ENCODE results near the gene TRAPPC2.

TRAPPC2 gene

DNA sequence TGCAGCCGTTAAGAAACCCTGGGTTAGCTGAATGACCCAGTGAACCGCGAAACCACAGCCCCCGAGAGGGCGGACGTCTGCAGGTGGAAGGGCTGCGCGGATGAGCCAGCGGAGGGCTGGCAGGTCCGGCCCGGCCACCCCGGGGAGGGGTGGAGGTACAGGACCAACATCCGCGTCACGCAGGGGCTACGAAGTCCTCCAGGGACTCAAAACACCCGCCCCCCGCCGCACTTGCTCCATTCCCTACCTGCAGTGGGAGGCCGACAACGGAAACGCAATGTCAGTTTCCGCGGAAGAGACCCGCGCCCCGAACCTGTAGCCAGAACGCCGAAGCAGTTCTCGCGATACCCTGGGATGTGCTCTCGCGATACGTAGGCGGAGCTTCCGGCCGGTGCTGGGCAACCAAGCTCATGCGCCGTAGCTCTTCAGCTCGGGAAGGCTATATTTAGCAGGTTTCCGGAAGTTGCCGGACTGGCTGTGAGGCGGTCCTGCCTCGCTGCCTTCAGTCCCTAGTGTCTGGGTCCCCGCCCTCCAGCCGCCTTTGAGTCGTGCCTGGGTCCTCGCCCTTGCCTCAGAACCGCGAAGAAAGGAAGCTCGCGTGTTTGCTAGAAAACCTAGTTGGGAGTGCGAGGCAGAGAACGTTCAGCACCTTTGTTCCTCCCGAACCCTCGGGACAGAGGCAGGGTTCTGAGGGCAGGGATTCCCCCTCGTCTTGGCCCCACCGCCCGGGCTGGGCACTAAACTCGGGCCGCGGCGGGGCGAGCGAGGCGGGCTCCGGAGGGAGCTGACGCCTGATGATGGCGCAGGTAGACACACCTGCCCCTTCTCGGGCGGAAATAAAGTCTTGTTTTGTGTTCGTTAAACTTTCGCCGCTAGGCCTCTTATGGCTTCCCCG, at the start of gene TRAPPC2, which contains the start of gene OFD1:
Gene TRAPPC2 (minus strand): TSS at position 343 of the 895 bp plus-strand sequence. CDS start 14,657 bp downstream, outside the sequence.
Gene OFD1 (plus strand): TSS at position 471 of the 895 bp plus-strand sequence. CDS start 324 bp downstream, at position 795.
- DNase-seq (ENCODE audit: low read depth in 1 of 2, low spot score in 1 of 2) = peak; percentile 71

DNA sequence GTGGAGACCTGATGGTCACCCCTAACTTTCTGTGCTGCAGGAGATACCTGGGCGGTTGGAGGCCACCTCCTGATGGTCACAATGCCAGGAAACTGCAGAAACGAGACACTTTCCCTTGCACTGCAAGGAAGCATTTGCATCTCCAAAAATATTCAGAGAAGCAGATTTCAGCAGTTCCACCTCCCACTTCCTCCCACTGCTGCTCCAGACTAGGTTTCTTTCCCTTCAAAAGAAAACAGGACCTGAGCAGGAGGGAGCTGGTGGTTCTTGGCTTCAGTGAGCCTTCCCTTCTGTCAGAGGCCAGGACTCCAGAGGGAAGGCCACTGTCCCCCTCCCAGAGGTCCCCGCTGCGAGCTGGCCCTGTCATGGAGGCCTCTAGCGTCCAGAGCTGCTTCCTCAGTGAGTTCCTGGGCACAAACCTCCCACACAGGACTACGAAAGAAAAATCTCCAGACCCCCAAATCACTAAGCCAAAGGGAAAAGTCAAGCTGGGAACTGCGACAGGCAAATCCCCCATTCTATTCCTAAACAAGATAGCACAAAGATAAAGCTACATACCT, 46.5 kb upstream of the TRAPPC2 start:
- no peak for DNase-seq (ENCODE audit: low read depth in 1 of 2, low spot score in 1 of 2)

DNA sequence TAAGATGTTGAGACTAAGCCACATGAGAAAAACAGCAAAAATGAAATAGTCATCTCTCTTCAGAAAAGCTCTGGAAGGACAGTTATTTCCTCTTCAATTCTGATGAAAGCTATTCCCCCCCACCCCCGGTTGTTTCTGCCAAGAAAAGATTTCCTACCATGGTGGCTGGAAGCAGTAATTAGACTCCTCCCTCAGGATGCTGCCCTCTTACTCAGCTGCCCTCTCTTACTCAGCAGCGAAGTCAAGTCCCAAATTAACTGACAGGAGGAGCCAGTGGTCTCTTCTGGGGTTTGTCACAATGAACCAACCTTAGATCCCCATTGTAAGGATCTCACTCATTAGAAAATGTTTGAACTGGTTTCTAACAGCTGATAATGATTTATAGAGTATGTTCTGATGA, 44.5 kb upstream of the TRAPPC2 start:
- no peak for DNase-seq (ENCODE audit: low read depth in 1 of 2, low spot score in 1 of 2)

DNA sequence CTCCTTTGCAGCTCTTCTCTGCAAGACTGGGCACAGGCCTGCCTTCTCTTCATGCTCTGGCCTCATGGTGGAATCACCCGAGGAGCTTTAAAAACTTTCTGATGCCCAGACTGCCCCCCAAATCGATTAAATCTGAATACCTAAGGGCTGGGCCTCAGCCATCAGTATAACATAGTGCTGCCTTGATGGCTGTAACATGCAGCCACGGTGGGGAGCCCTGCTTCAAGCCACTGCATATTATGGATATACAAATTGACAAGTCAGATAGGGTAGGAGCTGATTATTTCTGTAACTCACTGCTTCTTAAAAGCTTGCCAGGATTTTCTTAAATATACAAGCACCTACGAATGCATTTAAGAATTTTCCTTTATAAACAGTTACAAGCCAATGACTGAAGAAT, 42.0 kb upstream of the TRAPPC2 start:
- no peak for DNase-seq (ENCODE audit: low read depth in 1 of 2, low spot score in 1 of 2)

DNA sequence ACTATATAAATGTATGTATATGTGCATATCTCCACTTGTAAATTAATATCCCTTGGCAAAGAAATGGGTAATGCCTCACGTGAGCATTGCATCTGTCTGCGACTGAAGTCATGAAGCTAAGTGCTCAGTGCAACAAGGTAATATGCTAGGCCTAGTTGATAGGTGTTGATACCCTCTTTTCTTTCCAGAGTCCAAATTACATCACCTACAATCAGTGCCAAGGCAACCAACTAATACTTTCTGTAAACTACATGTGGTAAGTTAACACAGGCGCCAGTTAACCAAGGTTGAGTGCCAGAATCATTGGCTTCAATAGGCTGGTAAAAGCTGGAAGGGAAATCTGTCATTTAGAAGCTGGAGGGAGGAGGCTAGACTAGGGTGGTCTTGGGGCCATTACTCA, 41.4 kb upstream of the TRAPPC2 start:
- no peak for DNase-seq (ENCODE audit: low read depth in 1 of 2, low spot score in 1 of 2)

DNA sequence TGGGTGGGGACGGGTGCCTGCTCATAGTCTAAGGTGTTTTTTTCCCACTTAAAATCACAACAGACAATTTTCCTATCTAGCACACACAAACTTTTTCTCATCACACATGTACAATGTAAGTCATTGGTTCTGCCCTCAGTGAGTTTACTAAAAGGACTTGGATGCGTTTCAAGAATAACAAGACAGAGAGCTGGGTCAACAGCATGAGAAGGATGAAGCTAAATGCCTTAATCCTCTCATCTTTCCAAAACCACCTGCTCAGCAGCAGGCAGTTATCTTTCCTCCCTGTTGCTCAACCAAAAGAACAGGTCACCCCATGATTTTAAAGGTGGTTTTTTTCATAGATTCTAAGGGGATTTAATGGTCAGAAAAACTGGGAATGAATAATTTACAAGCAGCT, 40.3 kb upstream of the TRAPPC2 start:
- no peak for DNase-seq (ENCODE audit: low read depth in 1 of 2, low spot score in 1 of 2)

DNA sequence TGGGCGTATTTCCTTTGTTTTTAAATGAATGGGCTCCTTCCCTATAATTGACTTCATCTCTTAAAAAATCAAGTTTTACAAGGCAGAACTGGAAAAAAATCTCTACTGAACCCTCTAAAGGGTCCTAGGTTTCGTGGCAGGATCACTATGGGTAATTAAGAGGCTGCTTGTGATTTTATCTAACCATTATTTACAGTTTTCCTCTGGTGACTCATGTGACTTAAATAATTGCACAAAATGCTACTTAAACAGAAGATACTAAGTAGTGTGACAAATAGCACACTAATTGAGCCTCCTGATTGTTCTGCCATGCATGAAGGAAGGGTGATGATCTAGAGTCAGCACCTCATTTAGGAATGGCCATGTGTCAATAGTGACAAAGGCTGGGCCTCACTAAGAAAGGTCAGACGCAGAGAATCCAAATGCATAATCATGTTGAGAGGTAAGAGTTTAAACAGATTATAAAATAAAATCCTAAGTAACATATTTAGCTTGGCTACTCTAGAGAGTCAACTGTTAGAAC, 35.7 kb upstream of the TRAPPC2 start:
- DNase-seq (ENCODE audit: low read depth in 1 of 2, low spot score in 1 of 2) = no peak

DNA sequence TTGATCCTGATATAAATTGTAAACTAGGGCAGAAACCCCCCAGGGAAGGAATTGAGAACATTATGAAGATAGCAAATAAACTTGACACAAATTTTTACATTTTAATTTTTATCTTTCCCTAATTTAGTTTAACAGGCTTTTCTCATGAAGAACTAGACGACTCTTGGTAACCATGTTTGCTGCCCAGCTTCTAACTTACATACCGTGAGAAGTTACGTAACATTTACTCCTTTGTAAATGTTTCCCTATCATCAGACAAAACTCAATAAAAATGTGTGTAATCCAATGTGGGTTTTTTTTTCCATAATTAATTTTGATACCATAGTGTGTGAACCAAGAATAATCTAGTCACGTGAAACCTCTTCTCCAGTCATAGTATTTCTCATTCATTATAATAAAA, 34.5 kb upstream of the TRAPPC2 start:
- DNase-seq (ENCODE audit: low read depth in 1 of 2, low spot score in 1 of 2) = no peak

DNA sequence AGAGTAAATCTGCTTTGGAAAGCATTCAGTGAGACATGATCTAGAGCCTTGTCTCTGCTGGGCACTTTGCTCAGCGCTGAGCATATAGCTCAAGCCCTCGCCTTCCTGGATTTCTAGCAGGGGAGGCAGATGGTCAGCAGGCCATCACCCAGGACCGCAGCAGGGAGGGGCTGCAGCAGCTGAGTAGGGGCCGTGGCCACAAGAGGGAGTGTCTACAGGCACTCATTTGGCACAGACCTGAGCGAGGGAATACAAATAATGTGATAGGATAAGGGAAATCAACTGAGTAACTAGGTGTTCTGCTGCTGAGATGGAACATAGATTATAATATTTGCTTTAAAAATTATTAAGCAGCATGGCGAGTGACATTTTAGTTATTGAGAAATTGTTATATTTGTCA, 30.3 kb upstream of the TRAPPC2 start:
- DNase-seq (ENCODE audit: low read depth in 1 of 2, low spot score in 1 of 2) = no peak

DNA sequence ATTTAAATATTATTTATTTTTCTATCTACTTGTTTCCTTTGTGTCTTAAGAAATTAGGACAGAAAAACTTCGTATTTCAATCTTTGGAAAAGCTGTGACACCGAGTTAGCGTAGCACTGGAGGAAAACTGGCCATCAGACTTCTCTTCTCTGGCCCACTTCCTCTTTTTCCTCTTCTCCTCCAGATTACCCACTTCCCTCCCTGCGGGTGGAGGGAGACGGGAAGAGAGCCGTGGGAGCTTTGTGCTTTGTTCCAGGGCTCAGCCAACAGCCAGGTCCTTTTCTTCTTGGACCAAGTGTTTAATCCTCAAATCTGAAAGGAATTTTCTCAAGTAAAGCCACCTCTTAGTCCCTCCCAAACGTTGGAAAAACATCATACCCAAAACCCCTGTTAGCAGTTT, 29.9 kb upstream of the TRAPPC2 start:
- no peak for DNase-seq (ENCODE audit: low read depth in 1 of 2, low spot score in 1 of 2)

DNA sequence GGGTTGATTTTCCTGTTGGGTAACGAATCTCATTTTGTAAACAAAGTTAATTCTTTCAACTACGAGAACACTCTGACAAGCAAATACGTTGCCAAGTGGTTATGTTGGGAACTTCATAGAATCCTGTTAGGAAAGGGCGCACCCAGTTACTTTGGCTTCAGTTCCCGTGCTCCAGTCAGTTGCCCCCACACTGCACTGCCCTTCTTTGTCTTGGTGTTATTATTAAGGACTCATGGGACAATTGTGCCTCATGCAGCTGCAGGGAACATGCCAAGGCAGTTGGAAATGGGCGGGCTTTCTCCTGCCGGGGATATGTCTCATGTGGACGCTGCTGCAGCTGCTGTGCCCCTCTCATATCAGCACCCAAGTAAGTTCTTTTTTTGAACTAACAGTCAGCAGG, 29.1 kb upstream of the TRAPPC2 start:
- DNase-seq (ENCODE audit: low read depth in 1 of 2, low spot score in 1 of 2) = no peak

DNA sequence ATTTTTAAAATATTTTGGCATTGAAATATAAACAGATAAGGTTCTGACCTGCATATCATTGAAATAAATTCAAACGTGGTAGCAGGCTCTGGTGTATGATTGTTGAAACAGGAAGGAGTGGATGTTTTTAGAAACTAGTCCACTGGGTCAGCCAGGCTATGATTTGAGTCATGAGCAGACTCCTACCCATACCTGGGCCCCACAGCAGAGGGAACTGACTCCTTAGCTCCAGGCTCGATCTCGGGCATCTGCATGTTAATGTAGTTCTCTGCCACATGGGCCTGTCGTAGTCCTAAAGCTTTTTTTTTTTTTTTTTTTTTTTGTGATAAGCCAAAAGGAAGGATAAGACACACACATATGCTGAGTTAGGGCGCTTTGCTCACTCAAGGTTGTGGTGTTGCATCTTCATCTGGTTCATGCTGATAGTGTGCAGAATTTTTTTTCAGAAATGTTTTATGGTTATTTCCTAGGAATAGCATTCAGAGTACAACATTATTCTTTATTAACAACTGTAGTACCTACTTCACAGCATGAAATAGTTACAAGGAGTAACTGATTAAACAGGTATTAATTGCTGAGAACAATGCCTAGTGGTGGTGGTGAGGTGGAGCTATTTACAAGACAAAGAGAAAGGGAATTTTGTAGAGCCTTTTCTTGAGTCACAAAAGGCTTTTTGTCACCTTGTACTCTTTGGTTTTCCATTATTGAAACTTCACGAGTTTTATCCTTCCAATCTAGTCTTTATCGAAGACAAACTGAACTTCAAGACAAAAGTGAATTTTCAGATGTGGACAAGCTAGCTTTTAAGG, 27.4 kb upstream of the TRAPPC2 start:
- DNase-seq (ENCODE audit: low read depth in 1 of 2, low spot score in 1 of 2) = no peak

DNA sequence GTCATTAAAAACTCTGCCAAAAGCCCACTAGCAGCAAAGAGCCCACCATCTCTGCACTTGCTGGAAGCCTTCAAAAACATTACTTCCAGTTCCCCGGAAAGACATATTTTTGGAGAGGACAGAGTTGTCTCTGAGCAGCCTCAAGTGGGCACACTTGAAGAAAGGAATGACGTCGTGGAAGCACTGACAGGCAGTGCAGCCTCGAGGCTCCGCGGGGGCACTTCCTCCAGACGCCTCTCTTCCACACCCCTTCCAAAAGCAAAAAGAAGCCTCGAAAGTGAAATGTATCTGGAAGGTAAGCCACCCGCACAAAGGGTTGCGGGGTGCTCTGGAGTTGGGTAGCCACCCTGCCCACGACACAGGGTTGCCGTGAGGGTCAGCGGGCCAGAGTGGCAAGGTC, 26.0 kb upstream of the TRAPPC2 start:
- no peak for DNase-seq (ENCODE audit: low read depth in 1 of 2, low spot score in 1 of 2)

DNA sequence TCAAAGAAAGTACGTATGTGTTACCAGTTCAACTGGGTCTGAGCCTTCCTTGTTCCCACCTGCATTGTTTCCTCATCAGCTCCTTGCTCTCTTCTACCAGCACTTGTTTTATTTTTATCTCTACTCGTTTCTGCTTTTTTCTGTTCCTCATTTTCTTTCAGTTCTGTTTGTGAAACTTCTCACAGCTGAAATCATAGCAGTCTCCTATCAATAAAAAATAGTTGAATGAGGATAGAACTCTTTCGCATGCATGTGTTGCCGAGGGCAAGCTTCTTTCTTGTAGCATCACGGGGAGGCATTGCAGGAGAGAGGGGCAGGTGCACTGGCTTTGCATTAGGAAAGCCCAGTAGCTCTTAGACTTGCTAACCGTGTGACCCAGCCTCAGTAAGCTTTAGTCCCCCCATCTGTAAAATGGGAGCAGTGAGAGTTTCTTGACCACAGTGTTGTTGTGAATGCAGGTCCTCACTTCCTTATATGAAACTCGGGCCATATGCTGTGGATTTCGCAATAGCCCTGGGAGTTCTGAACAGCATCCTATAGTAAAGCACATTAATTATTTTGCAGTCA, 24.8 kb upstream of the TRAPPC2 start:
- no peak for DNase-seq (ENCODE audit: low read depth in 1 of 2, low spot score in 1 of 2)

DNA sequence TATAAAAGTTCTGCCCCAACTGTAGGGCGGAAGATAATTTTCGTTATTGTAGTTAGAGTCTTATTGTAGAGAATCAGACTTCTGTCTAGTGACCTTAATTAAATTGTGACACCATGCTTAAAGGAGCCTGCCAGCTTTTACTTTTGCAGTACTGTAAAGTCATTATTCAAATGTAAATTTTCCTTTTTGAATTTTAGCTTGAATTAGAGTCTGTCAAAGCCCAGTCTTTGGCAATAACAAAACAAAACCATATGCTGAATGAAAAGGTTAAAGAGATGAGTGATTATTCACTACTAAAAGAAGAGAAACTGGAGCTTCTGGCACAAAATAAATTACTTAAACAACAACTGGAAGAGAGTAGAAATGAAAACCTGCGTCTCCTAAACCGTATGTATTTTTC, 22.0 kb upstream of the TRAPPC2 start:
- DNase-seq (ENCODE audit: low read depth in 1 of 2, low spot score in 1 of 2) = no peak

DNA sequence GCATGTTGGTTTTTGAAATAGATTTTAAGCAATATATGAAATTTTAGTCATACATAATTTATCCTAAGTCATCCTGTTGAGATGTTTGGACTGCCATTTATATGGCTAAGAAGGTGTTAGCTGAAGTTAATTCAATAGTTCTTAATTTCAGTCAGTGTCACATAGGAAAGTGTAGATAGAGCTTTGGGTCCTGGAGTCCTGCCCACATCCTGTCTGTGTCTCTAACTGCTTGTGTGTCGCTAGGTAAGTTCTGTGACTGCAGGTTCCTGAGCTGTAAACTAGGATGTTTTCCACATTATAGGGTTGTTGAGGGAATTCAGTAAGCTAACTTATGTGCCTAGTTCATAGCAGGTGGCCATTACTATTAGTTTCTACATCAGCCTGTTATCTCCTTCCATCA, 20.8 kb upstream of the TRAPPC2 start:
- DNase-seq (ENCODE audit: low read depth in 1 of 2, low spot score in 1 of 2) = no peak

DNA sequence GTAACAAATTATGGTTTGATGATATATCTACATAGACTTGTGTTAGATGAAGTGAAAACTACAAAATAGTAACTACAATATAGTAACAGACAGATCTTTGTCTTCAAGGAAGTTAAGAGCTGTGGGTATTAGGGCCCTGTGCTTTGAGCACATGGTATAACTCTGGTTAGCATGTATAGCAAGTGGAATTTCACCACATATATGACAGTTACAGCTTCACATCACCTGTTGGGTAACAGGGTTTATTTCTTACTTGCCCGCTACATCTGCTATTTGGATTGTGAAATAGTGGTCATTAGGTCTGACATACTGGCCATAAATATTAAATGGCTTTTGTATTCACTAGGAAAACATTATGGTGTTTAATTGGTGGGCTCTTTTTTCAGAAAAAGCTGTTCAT, 20.3 kb upstream of the TRAPPC2 start:
- no peak for DNase-seq (ENCODE audit: low read depth in 1 of 2, low spot score in 1 of 2)

DNA sequence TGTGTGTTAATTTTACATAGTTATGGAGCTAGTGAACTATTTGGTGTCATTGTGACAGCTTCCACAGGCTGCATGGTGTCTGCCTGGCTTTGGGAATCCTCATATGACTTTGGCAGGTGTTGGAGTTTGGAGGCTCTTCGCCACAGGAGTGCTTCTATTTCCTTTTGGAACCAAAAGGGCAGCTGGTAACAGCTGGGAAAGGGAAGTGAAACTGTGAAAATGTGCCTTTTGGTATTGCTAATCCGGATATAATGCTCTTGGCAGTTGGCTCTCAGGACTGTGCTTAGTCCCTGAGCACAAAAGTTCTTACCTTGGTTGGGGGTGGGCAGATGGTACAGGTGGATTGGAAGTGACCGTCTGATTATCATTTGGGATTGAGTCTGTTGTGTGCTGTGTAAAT, 18.2 kb upstream of the TRAPPC2 start:
- no peak for DNase-seq (ENCODE audit: low read depth in 1 of 2, low spot score in 1 of 2)

DNA sequence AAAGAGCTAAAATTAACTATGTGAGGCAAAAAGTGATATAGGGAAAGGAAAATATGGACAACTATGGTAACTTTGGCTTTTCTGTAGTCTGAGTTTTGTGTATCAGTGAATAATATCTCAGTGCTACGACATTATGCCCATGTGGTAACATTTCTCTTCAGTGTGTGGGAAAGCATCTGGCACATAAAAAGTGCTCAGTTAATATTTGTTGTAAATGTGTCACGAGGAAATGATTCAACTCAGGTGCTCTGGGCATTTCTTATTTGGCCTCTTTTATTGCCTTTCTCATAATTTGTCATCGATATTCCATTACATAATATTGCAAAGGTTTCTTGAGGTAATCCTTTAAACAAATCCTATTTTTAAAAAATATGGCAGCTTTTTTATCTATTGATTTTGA, 17.7 kb upstream of the TRAPPC2 start:
- DNase-seq (ENCODE audit: low read depth in 1 of 2, low spot score in 1 of 2) = no peak

DNA sequence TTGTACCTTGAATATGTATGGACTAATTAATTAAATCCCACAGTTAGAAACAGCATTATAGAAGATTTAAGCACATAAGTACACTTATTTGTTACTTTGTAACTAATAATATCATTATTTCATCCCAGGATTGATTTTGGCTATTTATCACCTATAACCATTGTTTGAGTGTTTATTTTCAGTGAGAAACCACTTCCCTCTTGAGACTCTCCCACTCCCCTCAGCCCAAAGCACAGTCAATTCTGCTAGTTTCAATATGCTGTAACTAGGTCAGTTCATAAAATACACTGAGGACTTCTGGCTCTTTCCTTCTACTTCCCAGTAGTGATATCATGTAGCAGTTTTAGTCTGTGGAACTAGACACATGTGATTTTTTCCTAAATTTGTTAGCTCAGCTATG, 16.4 kb upstream of the TRAPPC2 start:
- no peak for DNase-seq (ENCODE audit: low read depth in 1 of 2, low spot score in 1 of 2)

DNA sequence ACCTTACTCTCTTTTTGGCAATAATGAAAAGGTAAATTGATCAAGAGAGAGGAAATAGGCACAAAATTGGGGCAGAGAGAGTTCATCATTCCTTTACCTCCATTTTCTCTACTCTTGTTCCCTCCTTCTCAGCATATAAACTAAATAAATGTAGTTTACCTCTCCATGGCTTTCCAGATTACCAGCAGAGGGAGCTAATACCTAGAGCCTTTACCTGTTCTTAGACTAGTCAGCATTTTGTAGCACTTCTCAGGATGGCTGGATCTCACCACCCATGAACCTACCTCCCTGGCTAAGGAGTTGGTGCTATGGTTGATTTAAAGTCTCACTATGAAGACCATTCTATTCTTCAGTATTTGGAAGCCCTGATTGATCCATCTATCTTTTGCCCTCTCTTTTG, 15.8 kb upstream of the TRAPPC2 start:
- no peak for DNase-seq (ENCODE audit: low read depth in 1 of 2, low spot score in 1 of 2)

Data from stimulated activated CD4-positive, alpha-beta T cell treated with anti-CD3 and anti-CD28 coated beads, Interleukin-15, amount 100 ng/mL, for 1 hour (primary cell).